COR-L47 (cell line): ENCODE measurements around the gene ZNF560.
A peak's percentile ranks its signal among the peaks of the same experiment; 100 is the strongest.

ENCODE experiments used
- DNase-seq: peaks from one replicate; lab custom pipeline; 2025; lab: John Stamatoyannopoulos, UW

ZNF560 gene

DNA sequence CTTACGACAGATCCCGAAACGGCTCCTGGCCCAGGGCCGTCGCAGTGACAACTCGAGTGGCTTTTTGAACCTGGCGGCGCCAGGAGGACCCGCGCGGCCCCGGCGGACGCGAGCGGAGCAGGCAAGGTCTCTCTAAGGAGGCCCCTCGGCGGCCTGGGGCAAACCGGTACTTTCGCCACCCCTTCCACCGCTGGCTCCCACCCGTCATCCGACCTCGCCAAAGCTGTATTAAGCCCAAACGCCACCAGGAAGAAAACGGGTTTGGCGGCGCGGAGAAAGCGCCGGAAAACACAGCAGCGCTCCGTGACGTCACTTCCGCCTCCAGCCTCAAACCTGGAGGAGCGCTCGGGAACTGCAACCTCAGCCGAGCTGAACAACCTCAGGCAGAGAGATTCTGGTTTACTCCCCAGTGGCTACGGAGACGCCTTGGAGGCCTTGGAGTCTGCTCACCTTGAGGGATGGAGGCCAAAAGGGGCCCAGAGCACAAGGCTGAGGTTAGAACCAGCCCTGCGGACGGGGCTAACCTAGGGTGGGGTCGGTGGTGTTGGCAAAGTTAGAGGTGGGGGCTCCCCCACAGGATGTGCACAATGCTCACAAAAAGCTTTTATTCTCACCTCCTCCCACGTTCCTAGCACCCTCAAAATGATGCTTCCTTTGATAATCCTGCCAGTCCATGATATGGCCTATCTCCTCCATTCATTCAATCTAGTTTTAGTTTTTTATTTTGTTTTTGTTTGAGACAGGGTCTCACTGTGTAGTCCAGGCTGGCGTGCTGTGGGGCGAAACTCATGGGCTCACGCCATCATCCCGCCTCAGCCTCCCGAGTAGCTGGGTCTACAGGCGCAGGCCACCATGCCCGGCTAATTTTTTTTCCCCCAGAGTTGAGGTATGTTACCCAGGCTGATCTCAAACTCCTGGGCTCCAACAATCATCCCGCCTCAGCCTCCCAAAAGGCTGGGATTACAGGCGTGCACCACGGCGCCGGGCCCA, 62.8 kb downstream of the ZNF560 start, which contains the start of gene ZNF266:
Gene ZNF266, minus strand, starts transcription at position 295 of the 990 bp plus-strand sequence. CDS start 15,484 bp downstream, outside the sequence.
- DNase-seq: peak; percentile 86

DNA sequence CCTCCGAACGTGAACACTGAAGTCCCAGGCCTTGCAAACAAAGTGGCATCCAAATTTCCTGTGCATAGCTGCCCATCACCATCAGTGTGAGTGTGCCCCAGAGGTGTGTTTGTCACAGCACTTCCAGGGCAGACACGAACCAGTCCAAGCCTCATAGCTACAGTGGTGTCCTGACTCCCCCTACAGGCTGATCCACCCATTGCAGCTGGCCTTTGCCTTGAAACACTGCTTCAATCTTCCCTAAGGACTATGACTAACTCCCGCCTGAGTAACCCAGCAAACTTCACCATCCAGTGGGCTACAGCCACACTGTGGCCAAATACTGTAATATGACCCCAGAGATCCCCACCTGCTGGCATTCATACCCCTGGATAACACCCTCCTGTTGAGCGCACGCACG, 66.9 kb downstream of the ZNF560 start:
- no peak for DNase-seq

DNA sequence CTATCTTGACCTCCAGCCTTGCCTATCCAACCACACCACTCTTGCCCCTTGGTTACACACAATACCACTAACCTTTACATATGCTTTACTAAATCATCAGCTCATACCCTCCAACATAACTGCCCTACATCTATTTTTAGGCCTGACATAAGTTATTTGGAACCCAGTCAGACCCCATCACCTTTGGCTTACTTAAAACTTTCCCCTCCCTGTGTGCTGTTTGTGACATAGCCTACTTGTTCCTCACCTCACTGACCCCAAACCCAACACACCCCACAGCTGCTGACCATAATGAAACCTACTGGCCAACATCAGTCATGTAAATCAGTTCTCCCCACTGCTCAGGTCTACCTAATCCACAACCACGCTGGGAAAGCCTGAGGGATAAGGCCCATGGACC, 68.0 kb downstream of the ZNF560 start:
- no peak for DNase-seq

DNA sequence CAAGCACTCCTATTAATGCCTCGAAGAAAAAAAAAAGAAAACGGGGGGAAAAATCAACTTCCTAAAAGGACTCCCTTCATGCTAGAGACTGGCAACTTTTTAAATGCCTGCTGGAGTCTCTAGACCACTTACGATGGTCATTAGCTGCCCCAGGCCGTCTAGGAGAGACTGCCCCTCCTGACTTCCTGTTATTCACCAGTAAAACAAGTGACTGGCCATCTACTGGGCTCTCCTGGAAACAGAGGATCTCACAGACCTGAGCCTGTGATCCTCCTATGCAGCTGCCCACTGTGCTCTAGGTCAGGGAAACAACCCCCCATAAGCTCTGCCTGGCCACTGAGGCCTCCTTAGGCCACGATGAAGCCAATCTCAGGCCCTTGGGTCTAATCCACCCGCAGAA, 70.5 kb downstream of the ZNF560 start:
- DNase-seq: no peak
